Left lung (tissue), 10 donors: Measurements from ENCODE around the gene PCDHA6. TPM values are rescaled to one million over a fixed set of nuclear protein-coding genes. Genes with fewer than 3 reads are reported as not detected.
"Not testable (repeated sequence)": the region's sequence is repeated elsewhere in the genome, so short reads cannot be mapped to it uniquely, and the experiment has no call there.

Experiments
- ATAC-seq: fragments of 200-7000 bp; cut with Tn5 transposase; one replicate; pipeline ENCODE4 v1.9.1; 2020; ENCODE audit warnings: moderate library complexity
- DNase-seq, 4 donors: peaks; one replicate each; pipeline ENCODE4 v3.0.0-alpha.2; 2013 to 2020
- H3K27ac ChIP-seq, 2 donors: fragments of 200-600 bp; sonication (generic) in 1 of 2; one replicate each; pipeline versions ENCODE4 v1.5.0 to v1.8.0; 2020 to 2021
- H3K27me3 ChIP-seq, 2 donors: fragments of 200-600 bp; sonication (generic) in 1 of 2; one replicate each; pipeline versions ENCODE4 v1.5.0 to v1.8.0; 2020 to 2021
- H3K36me3 ChIP-seq, 2 donors: fragments of 200-600 bp; sonication (generic) in 1 of 2; one replicate each; pipeline versions ENCODE4 v1.5.0 to v1.8.0; 2020 to 2021
- H3K4me1 ChIP-seq, 2 donors: fragments of 200-600 bp; one replicate each; pipeline ENCODE4 v1.8.0; 2021
- H3K4me3 ChIP-seq, 2 donors: fragments of 200-600 bp; sonication (generic) in 1 of 2; one replicate each; pipeline versions ENCODE4 v1.5.0 to v1.8.0; 2020 to 2021; ENCODE audit warnings: mild to moderate bottlenecking in 1 of 2
- H3K9me3 ChIP-seq, 2 donors: fragments of 200-600 bp; sonication (generic) in 1 of 2; one replicate each; pipeline versions ENCODE4 v1.5.0 to v1.8.0; 2020 to 2021
- intact Hi-C, 2 donors: fragments of 100-400 bp; cut with DNase I; formaldehyde crosslinking; loops; one replicate each; pipeline versions ENCODE4 v1.11.2 to v1.14.2; 2022
- polyA plus RNA-seq, 6 donors: library from polyadenylated mRNA; unstranded; fragments of 120-200 nt; gene quantifications; one replicate each; pipeline ENCODE4 v1.2.1, GENCODE V29; 2013; ENCODE audit not compliant: insufficient read length in 6 of 6
- total RNA-seq, 2 donors: library from RNA; stranded (reverse); fragmentation: NEBNext Ultra II Directional; extraction: Animal tissue kit (Norgen Biotek cat#: 25700); gene quantifications; one replicate each; pipeline ENCODE4 v1.2.1, GENCODE V29; 2021
- TF ChIP-seq, protein P1 (sequence below), 2 donors: fragments of 200-600 bp; sonication (generic) in 1 of 2; IDR thresholded peaks; one replicate each; pipeline versions ENCODE4 v1.5.0 to v1.8.0; 2021; ENCODE audit warnings: antibody characterized with exemption in 2 of 2
- donor health status: DM: no; HTN: yes; CAD: no.
- donor health status: DM: no; HTN: no; CAD: no.

The PCDHA6 gene
- total and polyA plus RNA-seq, 8 donors = 0.34 to 1.8 (median 0.50) TPM

DNA sequence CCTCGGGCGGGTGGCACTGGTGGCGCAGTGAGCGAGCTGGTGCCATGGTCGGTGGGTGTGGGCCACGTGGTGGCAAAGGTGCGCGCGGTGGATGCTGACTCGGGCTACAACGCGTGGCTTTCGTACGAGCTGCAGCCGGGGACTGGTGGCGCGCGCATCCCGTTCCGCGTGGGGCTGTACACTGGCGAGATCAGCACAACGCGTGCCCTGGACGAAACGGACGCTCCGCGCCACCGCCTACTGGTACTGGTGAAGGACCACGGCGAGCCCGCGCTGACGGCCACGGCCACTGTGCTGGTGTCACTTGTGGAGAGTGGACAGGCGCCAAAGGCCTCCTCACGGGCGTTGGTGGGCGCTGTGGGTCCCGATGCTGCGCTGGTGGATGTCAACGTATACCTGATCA lies 18.9 kb upstream of the PCDHA6 start:
- no peak for ATAC-seq
- TF ChIP-seq, protein P1, sequence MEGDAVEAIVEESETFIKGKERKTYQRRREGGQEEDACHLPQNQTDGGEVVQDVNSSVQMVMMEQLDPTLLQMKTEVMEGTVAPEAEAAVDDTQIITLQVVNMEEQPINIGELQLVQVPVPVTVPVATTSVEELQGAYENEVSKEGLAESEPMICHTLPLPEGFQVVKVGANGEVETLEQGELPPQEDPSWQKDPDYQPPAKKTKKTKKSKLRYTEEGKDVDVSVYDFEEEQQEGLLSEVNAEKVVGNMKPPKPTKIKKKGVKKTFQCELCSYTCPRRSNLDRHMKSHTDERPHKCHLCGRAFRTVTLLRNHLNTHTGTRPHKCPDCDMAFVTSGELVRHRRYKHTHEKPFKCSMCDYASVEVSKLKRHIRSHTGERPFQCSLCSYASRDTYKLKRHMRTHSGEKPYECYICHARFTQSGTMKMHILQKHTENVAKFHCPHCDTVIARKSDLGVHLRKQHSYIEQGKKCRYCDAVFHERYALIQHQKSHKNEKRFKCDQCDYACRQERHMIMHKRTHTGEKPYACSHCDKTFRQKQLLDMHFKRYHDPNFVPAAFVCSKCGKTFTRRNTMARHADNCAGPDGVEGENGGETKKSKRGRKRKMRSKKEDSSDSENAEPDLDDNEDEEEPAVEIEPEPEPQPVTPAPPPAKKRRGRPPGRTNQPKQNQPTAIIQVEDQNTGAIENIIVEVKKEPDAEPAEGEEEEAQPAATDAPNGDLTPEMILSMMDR (IDR thresholded peaks at IDR 0.05) = no peak
- peaks cover 0 to 21% of the 10 kb centered on the region in 2 donors for H3K27me3 ChIP-seq
- intact Hi-C loops = no loop called here
- peaks cover 0 to 58% of the 10 kb centered on the region in 2 donors for H3K9me3 ChIP-seq
- H3K27ac ChIP-seq = no peak overlapping the region
- peak in 1 of 4 donors; percentile 77 for DNase-seq
- H3K4me1 ChIP-seq = no peaks in the 10 kb centered on the region
- H3K36me3 ChIP-seq = no peaks in the 10 kb centered on the region
- no peak overlapping the region for H3K4me3 ChIP-seq

DNA sequence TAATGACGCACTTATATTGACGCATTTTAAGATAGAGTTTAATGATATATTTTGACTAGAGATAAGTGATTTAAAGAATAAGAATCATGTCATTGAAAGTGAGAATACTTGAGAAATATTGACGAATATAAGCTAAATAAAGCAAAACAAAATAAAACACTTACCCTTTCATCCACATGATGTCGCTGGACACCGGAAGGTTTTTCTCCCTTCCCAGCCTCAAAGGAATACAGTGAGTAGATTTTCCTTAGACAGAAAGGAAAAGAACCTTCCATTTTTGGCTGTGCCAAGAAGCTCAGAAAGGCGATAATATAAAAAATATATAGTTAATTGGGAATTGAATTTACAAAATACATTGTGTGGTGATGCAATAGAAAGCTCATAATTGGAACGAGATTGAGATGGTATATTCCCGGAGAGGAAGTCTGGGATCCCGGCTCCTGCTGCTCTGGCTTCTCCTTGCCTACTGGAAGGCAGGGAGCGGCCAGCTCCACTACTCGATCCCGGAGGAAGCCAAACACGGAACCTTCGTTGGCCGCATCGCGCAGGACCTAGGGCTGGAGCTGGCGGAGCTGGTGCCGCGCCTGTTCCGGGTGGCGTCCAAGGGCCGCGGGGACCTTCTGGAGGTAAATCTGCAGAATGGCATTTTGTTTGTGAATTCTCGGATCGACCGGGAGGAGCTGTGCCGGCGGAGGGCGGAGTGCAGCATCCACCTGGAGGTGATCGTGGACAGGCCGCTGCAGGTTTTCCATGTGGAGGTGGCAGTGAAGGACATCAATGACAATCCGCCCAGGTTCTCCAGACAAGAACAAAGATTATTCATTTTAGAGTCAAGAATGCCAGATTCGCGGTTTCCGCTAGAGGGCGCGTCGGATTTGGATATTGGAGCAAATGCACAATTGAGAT lies 6.1 kb upstream of the PCDHA6 start, which contains the start of gene PCDHA5:
Gene PCDHA5, plus strand, starts transcription at position 239 of the 906 bp plus-strand sequence.
- DNase-seq (peak in 1 of 4 donors; percentile 57), ATAC-seq (no peak)
- H3K36me3 ChIP-seq = no peaks in the 10 kb centered on the region
- H3K27ac ChIP-seq = no peak within 1 kb of the TSS
- peaks cover 0 to 38% of the 10 kb centered on the region in 2 donors for H3K9me3 ChIP-seq
- H3K4me1 ChIP-seq = no peaks in the 10 kb centered on the region
- TF ChIP-seq, protein P1 (IDR thresholded peaks at IDR 0.05) = peak in 1 of 2 donors; percentile 32
- no peak within 1 kb of the TSS for H3K4me3 ChIP-seq
- intact Hi-C loops = no loop called here
- H3K27me3 ChIP-seq = peaks cover 6 to 62% of the 10 kb centered on the region in 2 donors

DNA sequence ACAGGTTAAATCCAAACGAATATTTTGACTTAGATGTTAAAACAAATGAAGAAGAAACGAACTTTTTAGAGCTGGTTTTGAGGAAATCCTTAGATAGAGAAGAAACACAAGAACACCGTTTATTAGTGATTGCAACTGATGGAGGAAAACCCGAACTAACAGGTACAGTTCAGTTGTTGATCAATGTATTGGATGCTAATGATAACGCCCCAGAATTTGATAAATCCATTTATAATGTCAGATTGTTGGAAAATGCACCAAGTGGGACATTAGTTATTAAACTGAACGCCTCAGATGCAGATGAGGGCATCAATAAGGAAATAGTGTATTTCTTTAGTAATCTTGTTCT lies 5.5 kb upstream of the PCDHA6 start:
- Histone ChIP-seq H3K27me3 (peaks cover 11 to 68% of the 10 kb centered on the region in 2 donors), H3K4me1 (no peaks in the 10 kb centered on the region), H3K4me3 (no peak overlapping the region), H3K27ac (no peak overlapping the region), H3K9me3 (peaks cover 0 to 36% of the 10 kb centered on the region in 2 donors), H3K36me3 (no peaks in the 10 kb centered on the region)
- TF ChIP-seq, protein P1 (IDR thresholded peaks at IDR 0.05) = no peak
- intact Hi-C loops = no loop called here
- DNase-seq (no peak), ATAC-seq (no peak)

DNA sequence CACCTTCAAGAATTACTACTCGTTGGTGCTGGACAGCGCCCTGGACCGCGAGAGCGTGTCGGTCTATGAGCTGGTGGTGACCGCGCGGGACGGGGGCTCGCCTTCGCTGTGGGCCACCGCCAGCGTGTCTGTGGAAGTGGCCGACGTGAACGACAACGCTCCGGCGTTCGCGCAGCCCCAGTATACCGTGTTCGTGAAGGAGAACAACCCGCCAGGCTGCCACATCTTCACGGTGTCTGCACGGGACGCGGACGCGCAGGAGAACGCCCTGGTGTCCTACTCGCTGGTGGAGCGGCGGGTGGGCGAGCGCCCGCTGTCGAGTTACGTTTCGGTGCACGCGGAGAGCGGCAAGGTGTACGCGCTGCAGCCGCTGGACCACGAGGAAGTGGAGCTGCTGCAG lies 4.8 kb upstream of the PCDHA6 start:
- Histone ChIP-seq H3K9me3 (peaks cover 0 to 41% of the 10 kb centered on the region in 2 donors), H3K27me3 (peaks cover 18 to 75% of the 10 kb centered on the region in 2 donors)
- H3K4me1 ChIP-seq, H3K27ac ChIP-seq, ATAC-seq, H3K4me3 ChIP-seq, intact Hi-C loops, H3K36me3 ChIP-seq: not testable (repeated sequence)
- DNase-seq = peak in 1 of 4 donors; percentile 71

DNA sequence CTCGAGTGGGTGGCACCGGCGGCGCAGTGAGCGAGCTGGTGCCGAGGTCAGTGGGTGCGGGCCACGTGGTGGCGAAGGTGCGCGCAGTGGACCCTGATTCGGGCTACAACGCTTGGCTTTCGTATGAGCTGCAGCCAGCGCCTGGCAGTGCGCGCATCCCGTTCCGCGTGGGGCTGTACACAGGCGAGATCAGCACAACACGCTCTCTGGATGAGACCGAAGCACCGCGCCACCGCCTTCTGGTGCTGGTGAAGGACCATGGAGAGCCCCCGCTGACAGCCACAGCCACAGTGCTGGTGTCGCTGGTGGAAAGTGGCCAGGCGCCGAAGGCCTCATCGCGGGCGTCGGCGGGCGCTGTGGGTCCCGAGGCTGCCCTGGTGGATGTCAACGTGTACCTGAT lies 4.3 kb upstream of the PCDHA6 start:
- Histone ChIP-seq H3K4me1 (no peaks in the 10 kb centered on the region), H3K9me3 (peaks cover 0 to 46% of the 10 kb centered on the region in 2 donors), H3K27me3 (peaks cover 21 to 79% of the 10 kb centered on the region in 2 donors), H3K4me3 (no peak overlapping the region), H3K27ac (no peak overlapping the region), H3K36me3 (no peaks in the 10 kb centered on the region)
- peak in 1 of 4 donors; percentile 72 for DNase-seq
- TF ChIP-seq, protein P1 (IDR thresholded peaks at IDR 0.05) = no peak
- ATAC-seq = no peak
- intact Hi-C loops = no loop called here
